Liver (tissue), 9 donors: ENCODE results near the gene MRPS18B. TPM values are rescaled to one million over a fixed set of nuclear protein-coding genes. Genes with fewer than 3 reads are reported as not detected.

Experiments
- DNase-seq: peaks from one replicate; pipeline ENCODE4 v3.0.0-alpha.2; 2017; ENCODE audit warnings: low spot score
- H3K27ac ChIP-seq, 2 donors: one replicate each; pipeline ENCODE4 v1.7.0; 2013; ENCODE audit warnings: inconsistent platforms in 2 of 2, low read length in 2 of 2, control low read depth in 1 of 2, low read depth in 1 of 2, mild to moderate bottlenecking in 1 of 2
- H3K27me3 ChIP-seq, 4 donors: one replicate each; pipeline versions ENCODE4 v1.6.1 to v1.7.0; 2013; ENCODE audit warnings: low read length in 3 of 4, inconsistent platforms in 1 of 4, mild to moderate bottlenecking in 1 of 4, moderate library complexity in 1 of 4; ENCODE audit not compliant: control insufficient read depth in 4 of 4, insufficient read depth in 4 of 4
- H3K36me3 ChIP-seq, 4 donors: one replicate each; pipeline versions ENCODE4 v1.6.1 to v1.7.0; 2013; ENCODE audit warnings: low read length in 3 of 4, mild to moderate bottlenecking in 3 of 4, low read depth in 1 of 4, moderate library complexity in 1 of 4; ENCODE audit not compliant: control insufficient read depth in 4 of 4, insufficient read depth in 3 of 4
- H3K4me1 ChIP-seq, 4 donors: one replicate each; pipeline versions ENCODE4 v1.6.1 to v1.7.0; 2013; ENCODE audit warnings: low read length in 3 of 4, mild to moderate bottlenecking in 3 of 4, moderate library complexity in 1 of 4; ENCODE audit not compliant: control insufficient read depth in 4 of 4, insufficient read depth in 4 of 4
- H3K4me3 ChIP-seq, 3 donors: one replicate each; pipeline versions ENCODE4 v1.6.1 to v1.7.0; 2013; ENCODE audit warnings: low read length in 3 of 3, control low read depth in 1 of 3, low read depth in 1 of 3, mild to moderate bottlenecking in 1 of 3
- H3K9ac ChIP-seq, 2 donors: one replicate each; pipeline ENCODE4 v1.7.0; 2013; ENCODE audit warnings: low read length in 2 of 2, mild to moderate bottlenecking in 2 of 2, moderate library complexity in 2 of 2, control low read depth in 1 of 2, low read depth in 1 of 2
- H3K9me3 ChIP-seq, 4 donors: one replicate each; pipeline versions ENCODE4 v1.6.1 to v1.7.0; 2013; ENCODE audit warnings: low read length in 3 of 4; ENCODE audit not compliant: control insufficient read depth in 4 of 4
- EGR1 ChIP-seq, 2 donors: IDR thresholded peaks; 2 replicates each; pipeline ENCODE4 v1.6.1; 2016 to 2018; ENCODE audit warnings: antibody characterized with exemption in 2 of 2, low read depth in 2 of 2
- FOXA1 ChIP-seq: IDR thresholded peaks from 2 replicates; pipeline ENCODE4 v1.6.1; 2016; ENCODE audit warnings: antibody characterized with exemption
- FOXA2 ChIP-seq: IDR thresholded peaks from 2 replicates; pipeline ENCODE4 v1.6.1; 2016; ENCODE audit warnings: antibody characterized with exemption
- GABPA ChIP-seq, 2 donors: IDR thresholded peaks in 1 of 2; conservative IDR thresholded peaks in 1 of 2; 2 replicates each; pipeline ENCODE4 v1.6.1; 2016; ENCODE audit warnings: antibody characterized with exemption in 2 of 2, mild to moderate bottlenecking in 1 of 2, moderate library complexity in 1 of 2
- HNF4A ChIP-seq, 2 donors: conservative IDR thresholded peaks; 2 replicates each; pipeline ENCODE4 v1.6.1; 2016; ENCODE audit warnings: antibody characterized with exemption in 2 of 2, mild to moderate bottlenecking in 2 of 2
- JUND ChIP-seq, 2 donors: IDR thresholded peaks; 2 replicates each; pipeline ENCODE4 v1.6.1; 2016; ENCODE audit warnings: antibody characterized with exemption in 2 of 2
- NR2F2 ChIP-seq: IDR thresholded peaks from 2 replicates; pipeline ENCODE4 v1.6.1; 2016; ENCODE audit warnings: antibody characterized with exemption
- RAD21 ChIP-seq, 2 donors: IDR thresholded peaks; 2 replicates each; pipeline ENCODE4 v1.6.1; 2016; ENCODE audit warnings: antibody characterized with exemption in 2 of 2, mild to moderate bottlenecking in 2 of 2
- REST ChIP-seq: IDR thresholded peaks from 2 replicates; pipeline ENCODE4 v1.6.1; 2016; ENCODE audit warnings: antibody characterized with exemption, mild to moderate bottlenecking
- RXRA ChIP-seq, 2 donors: IDR thresholded peaks; 2 replicates each; pipeline ENCODE4 v1.6.1; 2017 to 2018; ENCODE audit warnings: antibody characterized with exemption in 2 of 2, mild to moderate bottlenecking in 1 of 2
- SP1 ChIP-seq: IDR thresholded peaks from 2 replicates; pipeline ENCODE4 v1.6.1; 2018; ENCODE audit warnings: antibody characterized with exemption, mild to moderate bottlenecking
- TAF1 ChIP-seq: conservative IDR thresholded peaks from 2 replicates; pipeline ENCODE4 v1.6.1; 2016; ENCODE audit warnings: antibody characterized with exemption, mild to moderate bottlenecking
- YY1 ChIP-seq: IDR thresholded peaks from 2 replicates; pipeline ENCODE4 v1.6.1; 2016; ENCODE audit warnings: antibody characterized with exemption, mild to moderate bottlenecking
- WGBS: extraction: QIAGEN DNeasy Blood & Tissue Kit; methylation state at CpG from one replicate; pipeline ENCODE4 v1.1.7; 2013; 5-methylcytosine and 5-hydroxymethylcytosine counted together
- polyA plus RNA-seq, 2 donors: library from polyadenylated mRNA; stranded (reverse) in 1 of 2; unstranded in 1 of 2; fragments of 200-250 nt in 1 of 2; fragments of >200 nt in 1 of 2; fragmentation: Nextera tagmentation in 1 of 2; extraction: Ambion mirVana in 1 of 2; gene quantifications; one replicate each; pipeline versions ENCODE4 v1.2.1 to v1.2.3, GENCODE V29; 2013 to 2015
- total RNA-seq, 2 donors: library from RNA; depleted of rRNA; stranded (reverse); fragments of >200 nt; gene quantifications; one replicate each; pipeline ENCODE4 v1.2.3, GENCODE V29; 2014
- TF ChIP-seq, protein P1 (sequence below): fragments of 150-350 bp; IDR thresholded peaks from 2 replicates; pipeline ENCODE4 v1.5.1; 2017; ENCODE audit warnings: improper control_type of control experiment, low read depth, low read length; ENCODE audit not compliant: missing input control
- TF ChIP-seq, protein P2 (sequence below): IDR thresholded peaks from 2 replicates; pipeline ENCODE4 v1.6.1; 2016; ENCODE audit warnings: antibody characterized with exemption
- TF ChIP-seq, protein P3 (sequence below): IDR thresholded peaks from 2 replicates; pipeline ENCODE4 v1.6.1; 2016; ENCODE audit warnings: antibody characterized with exemption
- TF ChIP-seq, protein P4 (sequence below): IDR thresholded peaks from 2 replicates; pipeline ENCODE4 v1.6.1; 2016; ENCODE audit warnings: antibody characterized with exemption
- donor health status: healthy.
- donor health status: healthy.
- donor health status: healthy.
- donor health status: healthy.
- donor health status: healthy.

MRPS18B gene
- total and polyA plus RNA-seq, 4 donors = 50.5 to 81.9 (median 69.4) TPM

GRCh38 chr6:30611856-30612194 lies 5.8 kb upstream of the MRPS18B start:
- Histone ChIP-seq H3K4me1 (peaks cover 2 to 23% (median 7%) of the 10 kb centered on the region in 4 donors), H3K4me3 (no peak overlapping the region), H3K27ac (no peak overlapping the region), H3K36me3 (peaks cover 10 to 29% (median 26%) of the 10 kb centered on the region in 4 donors), H3K9me3 (no peaks in the 10 kb centered on the region), H3K9ac (no peak overlapping the region), H3K27me3 (no peaks in the 10 kb centered on the region)
- WGBS = 77% methylated on average over 2 of the region's 2 CpGs
- DNase-seq = no peak
- TF ChIP-seq, protein P1, sequence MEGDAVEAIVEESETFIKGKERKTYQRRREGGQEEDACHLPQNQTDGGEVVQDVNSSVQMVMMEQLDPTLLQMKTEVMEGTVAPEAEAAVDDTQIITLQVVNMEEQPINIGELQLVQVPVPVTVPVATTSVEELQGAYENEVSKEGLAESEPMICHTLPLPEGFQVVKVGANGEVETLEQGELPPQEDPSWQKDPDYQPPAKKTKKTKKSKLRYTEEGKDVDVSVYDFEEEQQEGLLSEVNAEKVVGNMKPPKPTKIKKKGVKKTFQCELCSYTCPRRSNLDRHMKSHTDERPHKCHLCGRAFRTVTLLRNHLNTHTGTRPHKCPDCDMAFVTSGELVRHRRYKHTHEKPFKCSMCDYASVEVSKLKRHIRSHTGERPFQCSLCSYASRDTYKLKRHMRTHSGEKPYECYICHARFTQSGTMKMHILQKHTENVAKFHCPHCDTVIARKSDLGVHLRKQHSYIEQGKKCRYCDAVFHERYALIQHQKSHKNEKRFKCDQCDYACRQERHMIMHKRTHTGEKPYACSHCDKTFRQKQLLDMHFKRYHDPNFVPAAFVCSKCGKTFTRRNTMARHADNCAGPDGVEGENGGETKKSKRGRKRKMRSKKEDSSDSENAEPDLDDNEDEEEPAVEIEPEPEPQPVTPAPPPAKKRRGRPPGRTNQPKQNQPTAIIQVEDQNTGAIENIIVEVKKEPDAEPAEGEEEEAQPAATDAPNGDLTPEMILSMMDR = no peak
- TF ChIP-seq RXRA (IDR thresholded peaks at IDR 0.05) (no peak), SP1 (no peak), GABPA (IDR thresholded peaks at IDR 0.05 in 1 of 2, conservative IDR thresholded peaks at IDR 0.05 in 1 of 2) (no peak), NR2F2 (no peak), JUND (IDR thresholded peaks at IDR 0.05) (no peak), TAF1 (no peak), RAD21 (IDR thresholded peaks at IDR 0.05) (no peak), REST (no peak), HNF4A (conservative IDR thresholded peaks at IDR 0.05) (no peak), EGR1 (IDR thresholded peaks at IDR 0.05; ENCODE audit: low read depth in 2 of 2) (no peak), FOXA1 (no peak), YY1 (no peak), FOXA2 (no peak)
- TF ChIP-seq, protein P2, sequence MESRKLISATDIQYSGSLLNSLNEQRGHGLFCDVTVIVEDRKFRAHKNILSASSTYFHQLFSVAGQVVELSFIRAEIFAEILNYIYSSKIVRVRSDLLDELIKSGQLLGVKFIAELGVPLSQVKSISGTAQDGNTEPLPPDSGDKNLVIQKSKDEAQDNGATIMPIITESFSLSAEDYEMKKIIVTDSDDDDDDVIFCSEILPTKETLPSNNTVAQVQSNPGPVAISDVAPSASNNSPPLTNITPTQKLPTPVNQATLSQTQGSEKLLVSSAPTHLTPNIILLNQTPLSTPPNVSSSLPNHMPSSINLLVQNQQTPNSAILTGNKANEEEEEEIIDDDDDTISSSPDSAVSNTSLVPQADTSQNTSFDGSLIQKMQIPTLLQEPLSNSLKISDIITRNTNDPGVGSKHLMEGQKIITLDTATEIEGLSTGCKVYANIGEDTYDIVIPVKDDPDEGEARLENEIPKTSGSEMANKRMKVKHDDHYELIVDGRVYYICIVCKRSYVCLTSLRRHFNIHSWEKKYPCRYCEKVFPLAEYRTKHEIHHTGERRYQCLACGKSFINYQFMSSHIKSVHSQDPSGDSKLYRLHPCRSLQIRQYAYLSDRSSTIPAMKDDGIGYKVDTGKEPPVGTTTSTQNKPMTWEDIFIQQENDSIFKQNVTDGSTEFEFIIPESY = no peak
- TF ChIP-seq, protein P3, sequence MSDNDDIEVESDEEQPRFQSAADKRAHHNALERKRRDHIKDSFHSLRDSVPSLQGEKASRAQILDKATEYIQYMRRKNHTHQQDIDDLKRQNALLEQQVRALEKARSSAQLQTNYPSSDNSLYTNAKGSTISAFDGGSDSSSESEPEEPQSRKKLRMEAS = no peak
- TF ChIP-seq, protein P4, sequence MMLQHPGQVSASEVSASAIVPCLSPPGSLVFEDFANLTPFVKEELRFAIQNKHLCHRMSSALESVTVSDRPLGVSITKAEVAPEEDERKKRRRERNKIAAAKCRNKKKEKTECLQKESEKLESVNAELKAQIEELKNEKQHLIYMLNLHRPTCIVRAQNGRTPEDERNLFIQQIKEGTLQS = no peak

GRCh38 chr6:30612213-30612612 lies 5.4 kb upstream of the MRPS18B start:
- H3K27me3 ChIP-seq = no peaks in the 10 kb centered on the region
- no peak overlapping the region for H3K4me3 ChIP-seq
- WGBS = 78% methylated on average over 1 of the region's 1 CpG
- no peaks in the 10 kb centered on the region for H3K9me3 ChIP-seq
- H3K4me1 ChIP-seq = peaks cover 2 to 23% (median 7%) of the 10 kb centered on the region in 4 donors
- DNase-seq = no peak
- no peak overlapping the region for H3K27ac ChIP-seq
- no peak overlapping the region for H3K9ac ChIP-seq
- H3K36me3 ChIP-seq = peaks cover 10 to 25% (median 23%) of the 10 kb centered on the region in 4 donors
- TF ChIP-seq RXRA (IDR thresholded peaks at IDR 0.05) = no peak
- no peak for TF ChIP-seq TAF1
- TF ChIP-seq, protein P2 = no peak
- TF ChIP-seq FOXA1 = no peak
- TF ChIP-seq, protein P3 = no peak
- TF ChIP-seq HNF4A (conservative IDR thresholded peaks at IDR 0.05) = no peak
- TF ChIP-seq, protein P1 = peak; percentile 24
- TF ChIP-seq, protein P4 = no peak
